SU-DHL-6 (cell line): ENCODE measurements around the gene DBI.
A peak's percentile ranks its signal among the peaks of the same experiment; 100 is the strongest.

Experiments
- H2AFZ ChIP-seq: fragments of 200-600 bp; sonication (generic); 2 replicates; pipeline ENCODE4 v1.6.1; 2014; ENCODE audit warnings: low read depth, mild to moderate bottlenecking, moderate library complexity, mixed read lengths, antibody characterized with exemption, low read length; ENCODE audit not compliant: severe bottlenecking
- H3F3A ChIP-seq: fragments of 200-600 bp; shearing (Covaris generic); 2 replicates; pipeline ENCODE4 v1.6.0; 2016; ENCODE audit warnings: antibody characterized with exemption, mild to moderate bottlenecking; ENCODE audit not compliant: insufficient read depth
- H3K27ac ChIP-seq: fragments of 200-600 bp; sonication (generic); 2 replicates; pipeline ENCODE4 v1.5.1; 2016; ENCODE audit warnings: low read depth, mild to moderate bottlenecking, low read length, moderate library complexity, mixed read lengths
- H3K27me3 ChIP-seq: fragments of 200-600 bp; sonication (generic), shearing (Covaris generic); 2 replicates; pipeline ENCODE4 v1.6.0; 2014; ENCODE audit warnings: mild to moderate bottlenecking, low read length
- H3K36me3 ChIP-seq: fragments of 200-600 bp; sonication (generic); 2 replicates; pipeline ENCODE4 v1.6.1; 2014; ENCODE audit warnings: mild to moderate bottlenecking, low read length, mixed read lengths
- H3K4me2 ChIP-seq: fragments of 300-600, 200-600 bp; shearing (Covaris generic), sonication (generic); 2 replicates; pipeline ENCODE4 v1.6.0; 2014; ENCODE audit warnings: low read length, low read depth, mild to moderate bottlenecking; ENCODE audit not compliant: poor library complexity, severe bottlenecking
- H3K4me3 ChIP-seq: fragments of 200-600 bp; sonication (generic); 2 replicates; pipeline ENCODE4 v1.5.1; 2014; ENCODE audit warnings: antibody characterized with exemption, low read length, mild to moderate bottlenecking, mixed read lengths; ENCODE audit not compliant: insufficient read depth, poor library complexity, severe bottlenecking
- H3K79me2 ChIP-seq: fragments of 200-600 bp; sonication (generic); 2 replicates; pipeline ENCODE4 v1.6.1; 2014; ENCODE audit warnings: mild to moderate bottlenecking, low read length, moderate library complexity; ENCODE audit not compliant: insufficient read depth
- H3K9ac ChIP-seq: fragments of 200-600 bp; sonication (generic); 2 replicates; pipeline ENCODE4 v1.7.0; 2014; ENCODE audit warnings: mild to moderate bottlenecking, low read length
- H3K9me2 ChIP-seq: fragments of 200-600 bp; sonication (generic); replicated peaks from 2 replicates; pipeline ENCODE4 v1.6.1; 2014; ENCODE audit warnings: low read length; ENCODE audit not compliant: insufficient read depth
- H3K9me3 ChIP-seq: fragments of 200-600 bp; sonication (generic); 2 replicates; pipeline ENCODE4 v1.6.1; 2014; ENCODE audit warnings: low read length, mixed read lengths; ENCODE audit not compliant: insufficient read depth
- H4K20me1 ChIP-seq: fragments of 200-600 bp; sonication (generic); 2 replicates; pipeline ENCODE4 v1.6.1; 2014; ENCODE audit warnings: low read depth, mild to moderate bottlenecking, antibody characterized with exemption, low read length, moderate library complexity, mixed read lengths
- CTCF ChIP-seq: fragments of 200-600 bp; sonication (generic); IDR thresholded peaks from one replicate; pipeline ENCODE4 v1.5.1; 2017; ENCODE audit warnings: antibody characterized with exemption, mild to moderate bottlenecking, low read length, moderate library complexity; ENCODE audit not compliant: insufficient read depth, poor library complexity, severe bottlenecking
- EZH2phosphoT487 ChIP-seq: fragments of 200-600 bp; sonication (generic), shearing (Covaris generic); conservative IDR thresholded peaks from 2 replicates; pipeline ENCODE4 v1.6.1; 2018; ENCODE audit warnings: mild to moderate bottlenecking, antibody characterized with exemption, low read length, moderate library complexity, mixed read lengths

The DBI gene

GRCh38 chr2:119366649-119367471 lies at the start of gene DBI, which contains the start of gene C2orf76:
Gene DBI (plus strand): TSS chr2:119366977. CDS start chr2:119367052, 75 bp downstream.
Gene C2orf76 (minus strand): TSS chr2:119366834. CDS start chr2:119339959, 26,875 bp downstream.
- Histone ChIP-seq H3K9ac (peak within 1 kb of the TSS; percentile 99), H3K27me3 (no peaks in the 10 kb centered on the region), H3K27ac (peak within 1 kb of the TSS; percentile 82), H3K9me2 (no peaks in the 10 kb centered on the region), H3K9me3 (no peaks in the 10 kb centered on the region), H4K20me1 (peaks cover 17% of the 10 kb centered on the region; the same call in 1 of the 2 replicates), H3F3A (0 out of 2 replicates have a peak, but pooled peaks cover 4% of the 10 kb centered on the region), H3K36me3 (peaks cover 32% of the 10 kb centered on the region), H3K4me3 (peak within 1 kb of the TSS; percentile 99), H3K79me2 (peaks cover 57% of the 10 kb centered on the region), H2AFZ (peak within 1 kb of the TSS; percentile 42), H3K4me2 (peak within 1 kb of the TSS; percentile 86)
- no peak for TF ChIP-seq CTCF
- no peak for TF ChIP-seq EZH2phosphoT487

- no peaks in the 10 kb centered on the region for H4K20me1 ChIP-seq
- H3K4me2 ChIP-seq, result no peak overlapping the region
- no peaks in the 10 kb centered on the region for H3K9me2 ChIP-seq
- H3K79me2 ChIP-seq, result no peaks in the 10 kb centered on the region
- no peak overlapping the region for H3K9ac ChIP-seq
- H3K4me3 ChIP-seq, result no peak overlapping the region
- H3F3A ChIP-seq, result peaks cover 13% of the 10 kb centered on the region
- no peaks in the 10 kb centered on the region for H3K27me3 ChIP-seq
- no peaks in the 10 kb centered on the region for H3K9me3 ChIP-seq
- no peak overlapping the region for H3K27ac ChIP-seq
- peaks cover 8% of the 10 kb centered on the region for H3K36me3 ChIP-seq
- no peak overlapping the region for H2AFZ ChIP-seq
- TF ChIP-seq CTCF (no peak), EZH2phosphoT487 (no peak)
These were observed 49.2 kb upstream of the DBI start for GRCh38 chr2:119317554-119317953.

GRCh38 chr2:119319593-119319992 lies 47.2 kb upstream of the DBI start:
- H2AFZ ChIP-seq, result no peak overlapping the region
- no peaks in the 10 kb centered on the region for H4K20me1 ChIP-seq
- no peaks in the 10 kb centered on the region for H3K9me2 ChIP-seq
- TF ChIP-seq EZH2phosphoT487 (no peak), CTCF (no peak)
- H3F3A ChIP-seq, result no peaks in the 10 kb centered on the region
- no peaks in the 10 kb centered on the region for H3K9me3 ChIP-seq
- H3K79me2 ChIP-seq, result no peaks in the 10 kb centered on the region
- no peak overlapping the region for H3K27ac ChIP-seq
- no peaks in the 10 kb centered on the region for H3K27me3 ChIP-seq
- H3K9ac ChIP-seq, result no peak overlapping the region
- no peak overlapping the region for H3K4me2 ChIP-seq
- H3K4me3 ChIP-seq, result no peak overlapping the region
- H3K36me3 ChIP-seq, result peaks cover 2% of the 10 kb centered on the region
